K562 (cell line): ENCODE results near the gene RUNDC3A. TPM values are rescaled to one million over a fixed set of nuclear protein-coding genes. Genes with fewer than 3 reads are reported as not detected.

Source experiments
- ATAC-seq: fragments of 200-7000 bp; cut with Tn5 transposase; 3 replicates; pipeline ENCODE4 v1.9.1; 2020; ENCODE audit warnings: moderate library complexity
- BruUV-seq: library from RNA; stranded (reverse); fragments of 400-500 nt; replicated peaks from 2 replicates; lab custom pipeline; 2021; lab: Mats Ljungman, UMichigan
- CTCF ChIA-PET: fragments of 300-600 bp; formaldehyde crosslinking; extraction: SDS; loops from one replicate; lab custom pipeline; 2021; ENCODE audit warnings: low intra/inter-chr PET ratio; lab: Yijun Ruan, JAX
- POLR2A ChIA-PET: fragments of 300-600, 350-650 bp; sonication (Branson Sonifier 250); formaldehyde crosslinking; extraction: SDS; loops from one replicate; lab custom pipeline; 2021; ENCODE audit warnings: antibody characterized with exemption, inconsistent platforms; lab: Yijun Ruan, JAX
- DNase-seq, 4 experiments: peaks; one replicate each; pipeline versions ENCODE4 v3.0.0 to v3.0.0-alpha.2; 2011 to 2018; ENCODE audit warnings: low spot score in 3 of 4, mixed read lengths in 3 of 4; ENCODE audit errors: extremely low read depth in 1 of 4
- FAIRE-seq: peaks from 2 replicates; lab custom pipeline; 2011; peaks lifted over from hg19 to GRCh38; lab: Jason Lieb, UNC
- H2AFZ ChIP-seq: 2 replicates; pipeline ENCODE4 v1.6.0; 2011; ENCODE audit warnings: low read depth, low read length, control low read depth, inconsistent platforms
- H3K27ac ChIP-seq: fragments of 200-600 bp; 3 replicates; pipeline ENCODE4 v1.8.0; 2011; ENCODE audit warnings: low read depth, mild to moderate bottlenecking, control low read depth, inconsistent platforms, low read length, moderate library complexity, mixed read lengths; ENCODE audit errors: extremely low read depth
- H3K27me3 ChIP-seq, 2 experiments: fragments of 300-600 bp in 1 of 2; 2 replicates in 1 of 2; 3 replicates in 1 of 2; pipeline versions ENCODE4 v1.6.0 to v1.8.0; 2011; ENCODE audit warnings: inconsistent platforms in 2 of 2, low read length in 2 of 2, mild to moderate bottlenecking in 1 of 2, mixed read lengths in 1 of 2, moderate library complexity in 1 of 2; ENCODE audit not compliant: control insufficient read depth in 2 of 2, insufficient read depth in 2 of 2
- H3K36me3 ChIP-seq: fragments of 300-600 bp; 3 replicates; pipeline ENCODE4 v1.8.0; 2011; ENCODE audit warnings: mild to moderate bottlenecking, low read length, inconsistent platforms; ENCODE audit not compliant: control insufficient read depth, insufficient read depth
- H3K4me1 ChIP-seq, 2 experiments: fragments of 200-600 bp in 1 of 2; replicated peaks in 1 of 2; 2 replicates in 1 of 2; 3 replicates in 1 of 2; pipeline versions ENCODE4 v1.5.1 to v1.8.0; 2011; ENCODE audit warnings: inconsistent platforms in 2 of 2, low read length in 2 of 2, mild to moderate bottlenecking in 1 of 2, mixed read lengths in 1 of 2, moderate library complexity in 1 of 2; ENCODE audit not compliant: control insufficient read depth in 2 of 2, insufficient read depth in 2 of 2
- H3K4me2 ChIP-seq: 2 replicates; pipeline ENCODE4 v1.6.1; 2011; ENCODE audit warnings: low read length, control low read depth, inconsistent platforms, mixed read lengths; ENCODE audit not compliant: insufficient read depth
- H3K4me3 ChIP-seq: fragments of 200-600 bp; sonication (generic), shearing (Covaris generic); 2 replicates; pipeline ENCODE4 v1.5.1; 2016; ENCODE audit warnings: control low read depth, inconsistent platforms
- H3K79me2 ChIP-seq: fragments of 200-600 bp; 3 replicates; pipeline ENCODE4 v1.8.0; 2011; ENCODE audit warnings: low read length, inconsistent platforms; ENCODE audit not compliant: control insufficient read depth, insufficient read depth
- H3K9ac ChIP-seq, 2 experiments: 2 replicates each; pipeline versions ENCODE4 v1.6.0 to v1.6.1; 2011; ENCODE audit warnings: low read depth in 2 of 2, low read length in 2 of 2, control low read depth in 1 of 2, inconsistent platforms in 1 of 2, mild to moderate bottlenecking in 1 of 2, mixed read lengths in 1 of 2; ENCODE audit not compliant: insufficient read depth in 1 of 2
- H3K9me1 ChIP-seq: one replicate; pipeline ENCODE4 v1.6.0; 2011; ENCODE audit warnings: inconsistent platforms, mild to moderate bottlenecking, low read length, moderate library complexity; ENCODE audit not compliant: control insufficient read depth, insufficient read depth
- H3K9me3 ChIP-seq: replicated peaks from 2 replicates; pipeline ENCODE4 v1.5.1; 2011; ENCODE audit warnings: low read depth, low read length, inconsistent platforms; ENCODE audit not compliant: control insufficient read depth, insufficient read depth
- H4K20me1 ChIP-seq: replicated peaks from 2 replicates; pipeline ENCODE4 v1.6.1; 2011; ENCODE audit warnings: low read length, inconsistent platforms, mixed read lengths; ENCODE audit not compliant: control insufficient read depth, insufficient read depth
- GTF2E2 ChIP-seq: fragments of 200-800 bp; sonication (Bioruptor generic); IDR thresholded peaks from 2 replicates; pipeline ENCODE4 v1.6.1; 2016; ENCODE audit warnings: missing genetic modification characterization, missing compliant biosample characterization
- MCM2 ChIP-seq: fragments of 450-650 bp; IDR thresholded peaks from 2 replicates; pipeline ENCODE4 v1.6.1; 2017; ENCODE audit warnings: low read depth, mild to moderate bottlenecking
- NR1H2 ChIP-seq: sonication (generic); formaldehyde crosslinking; IDR thresholded peaks from 2 replicates; pipeline ENCODE4 v1.4.0; 2020; ENCODE audit warnings: mild to moderate bottlenecking, missing genetic modification reagents
- STAT5B ChIP-seq: fragments of 250-450 bp; sonication (Bioruptor Pico); IDR thresholded peaks from 2 replicates; pipeline ENCODE4 v1.8.0; 2021; ENCODE audit warnings: mild to moderate bottlenecking, inconsistent platforms
- WGBS: fragments of 100-300 bp; shearing (Covaris generic); methylation state at CpG from one replicate; pipeline ENCODE4 v1.1.6; 2016; ENCODE audit warnings: low coverage, mixed read lengths; ENCODE audit not compliant: insufficient coverage; ENCODE audit errors: missing lambda C conversion rate; 5-methylcytosine and 5-hydroxymethylcytosine counted together
- in situ Hi-C: fragments of 300-500 bp; cut with MboI; formaldehyde crosslinking; loops from 4 replicates; pipeline ENCODE4 v1.15.0; 2018; ENCODE audit warnings: inconsistent platforms, mixed read lengths
- intact Hi-C: fragments of 100-400 bp; cut with micrococcal nuclease; formaldehyde crosslinking; loops from 2 replicates; pipeline ENCODE4 v1.14.2; 2022
- polyA plus RNA-seq, 8 experiments: library from polyadenylated mRNA; depleted of rRNA in 4 of 8; stranded (reverse) in 5 of 8; unstranded in 3 of 8; fragments of >200 nt; fragmentation: Nextera tagmentation in 2 of 8; fragmentation: Illumina TruSeq in 1 of 8; extraction: Ambion mirVana in 2 of 8; extraction: Trizol in 1 of 8; gene quantifications; 2 replicates each; pipeline versions ENCODE4 v1.2.1 to v1.2.3, GENCODE V29; 2011 to 2014; ENCODE audit warnings: inconsistent platforms in 1 of 8, missing spikeins in 1 of 8
- total RNA-seq, 7 experiments: library from RNA; depleted of rRNA in 6 of 7; stranded (reverse); fragments of >200 nt in 6 of 7; fragmentation: Illumina TruSeq in 2 of 7; extraction: Trizol in 2 of 7; gene quantifications; 2 replicates each; pipeline versions ENCODE4 v1.2.1 to v1.2.3, GENCODE V29; 2011 to 2021; ENCODE audit warnings: low replicate concordance in 1 of 7
- TF ChIP-seq, protein P1 (sequence below): IDR thresholded peaks from 2 replicates; pipeline ENCODE4 v1.6.1; 2011; ENCODE audit warnings: borderline replicate concordance, low read depth, mild to moderate bottlenecking, moderate library complexity, low read length; ENCODE audit not compliant: insufficient read depth, poor library complexity, severe bottlenecking

Gene RUNDC3A
- total and polyA plus RNA-seq, 9 of the 15 experiments (the other 6 are each of a cell fraction or from before 2014, with no cell fraction given) = not detected

DNA sequence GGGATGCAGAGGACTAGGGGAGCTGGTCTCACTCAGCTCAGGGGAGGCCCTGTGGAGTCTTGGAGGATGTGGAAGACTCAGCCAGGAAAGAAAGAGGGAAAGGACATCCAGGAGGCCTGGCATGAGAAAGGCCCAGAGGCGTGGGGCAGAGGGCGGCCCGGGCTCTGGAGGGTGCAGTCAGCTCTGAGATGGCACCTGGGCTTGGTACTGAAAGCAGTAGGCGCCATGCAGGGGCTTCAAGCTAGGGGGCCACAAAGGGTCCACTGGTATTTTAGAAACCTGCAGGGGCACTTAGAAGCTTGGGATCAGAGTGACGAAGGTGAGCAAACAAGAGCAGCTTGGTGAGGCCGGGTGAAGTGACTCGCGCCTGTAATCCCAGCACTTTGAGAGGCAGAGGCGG lies 49.7 kb downstream of the RUNDC3A start:
- in situ Hi-C loops = no loop called here
- Histone ChIP-seq H3K27me3 (no peaks in the 10 kb centered on the region), H3K9ac (peak overlapping the region in 1 of 2 experiments; percentile 26; a peak in 1 of 4 replicates), H3K9me1 (no peaks in the 10 kb centered on the region), H3K4me3 (no peak overlapping the region), H2AFZ (no peak overlapping the region), H3K36me3 (no peaks in the 10 kb centered on the region), H3K9me3 (no peaks in the 10 kb centered on the region), H3K27ac (no peak overlapping the region)
- ATAC-seq = no peak
- no TSS peak for BruUV-seq
- no peak for FAIRE-seq
- 60% methylated on average over 9 of the region's 9 CpGs for WGBS
- POLR2A ChIA-PET = interaction anchor here (0.7 to 1.0 kb wide), 2 partner anchors 11 to 12 kb away, joined by 3 read pairs; no protein-coding TSS in a partner anchor
- no peak for TF ChIP-seq STAT5B (CRISPR knock-in tag)
- TF ChIP-seq, protein P1, sequence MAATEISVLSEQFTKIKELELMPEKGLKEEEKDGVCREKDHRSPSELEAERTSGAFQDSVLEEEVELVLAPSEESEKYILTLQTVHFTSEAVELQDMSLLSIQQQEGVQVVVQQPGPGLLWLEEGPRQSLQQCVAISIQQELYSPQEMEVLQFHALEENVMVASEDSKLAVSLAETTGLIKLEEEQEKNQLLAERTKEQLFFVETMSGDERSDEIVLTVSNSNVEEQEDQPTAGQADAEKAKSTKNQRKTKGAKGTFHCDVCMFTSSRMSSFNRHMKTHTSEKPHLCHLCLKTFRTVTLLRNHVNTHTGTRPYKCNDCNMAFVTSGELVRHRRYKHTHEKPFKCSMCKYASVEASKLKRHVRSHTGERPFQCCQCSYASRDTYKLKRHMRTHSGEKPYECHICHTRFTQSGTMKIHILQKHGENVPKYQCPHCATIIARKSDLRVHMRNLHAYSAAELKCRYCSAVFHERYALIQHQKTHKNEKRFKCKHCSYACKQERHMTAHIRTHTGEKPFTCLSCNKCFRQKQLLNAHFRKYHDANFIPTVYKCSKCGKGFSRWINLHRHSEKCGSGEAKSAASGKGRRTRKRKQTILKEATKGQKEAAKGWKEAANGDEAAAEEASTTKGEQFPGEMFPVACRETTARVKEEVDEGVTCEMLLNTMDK = no peak
- no peak for TF ChIP-seq NR1H2 (CRISPR knock-in tag)
- no peak for TF ChIP-seq GTF2E2 (tag)
- no peak for TF ChIP-seq MCM2
- TF ChIP-seq, all 486 proteins: peak for 0
- intact Hi-C loops = no loop called here
- Histone ChIP-seq H4K20me1 (peaks cover 9% of the 10 kb centered on the region), H3K4me1 (peaks cover 0 to 37% of the 10 kb centered on the region in 2 experiments; a peak in 3 of 5 replicates), H3K79me2 (no peaks in the 10 kb centered on the region), H3K4me2 (no peak overlapping the region)
- CTCF ChIA-PET = no interaction called here
- no peak for DNase-seq
